SHP77 (cell line): ENCODE data around the gene GSTM3.
"Not testable (repeated sequence)": the region's sequence is repeated elsewhere in the genome, so short reads cannot be mapped to it uniquely, and the experiment has no call there.

Experiments used
- DNase-seq, 2 experiments: peaks; one replicate each; lab custom pipeline; 2025; lab: John Stamatoyannopoulos, UW

Gene GSTM3

DNA sequence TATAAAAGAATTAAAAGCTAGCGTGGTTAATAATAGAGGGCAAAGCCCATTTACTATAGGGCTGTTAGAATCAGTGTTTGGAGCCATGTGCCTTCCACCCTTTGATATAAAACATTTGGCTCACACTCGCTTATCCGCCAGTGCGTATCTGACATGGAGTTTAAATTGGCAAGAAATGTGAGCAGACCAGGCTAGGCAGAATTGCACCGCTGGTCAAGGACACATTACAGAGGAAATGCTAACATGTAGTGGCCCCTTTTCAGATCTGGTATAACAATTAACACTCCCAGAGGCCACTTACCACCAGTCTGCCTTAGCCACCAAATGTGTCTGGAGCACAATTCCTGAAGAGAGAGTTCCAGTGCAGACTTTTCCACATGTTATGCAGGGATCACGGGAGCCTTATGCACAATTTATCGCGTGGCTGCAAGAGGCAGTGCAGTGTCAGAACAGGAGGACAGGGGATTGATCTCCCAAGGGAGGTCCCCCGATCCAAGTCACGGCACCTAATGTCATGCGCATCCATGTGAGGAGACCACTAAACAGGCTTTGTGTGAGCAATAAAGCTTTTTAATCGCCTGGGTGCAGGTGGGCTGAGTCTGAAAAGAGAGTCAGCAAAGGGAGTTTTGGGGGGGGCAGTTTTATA, 14.0 kb downstream of the GSTM3 start:
- no peak for DNase-seq

DNA sequence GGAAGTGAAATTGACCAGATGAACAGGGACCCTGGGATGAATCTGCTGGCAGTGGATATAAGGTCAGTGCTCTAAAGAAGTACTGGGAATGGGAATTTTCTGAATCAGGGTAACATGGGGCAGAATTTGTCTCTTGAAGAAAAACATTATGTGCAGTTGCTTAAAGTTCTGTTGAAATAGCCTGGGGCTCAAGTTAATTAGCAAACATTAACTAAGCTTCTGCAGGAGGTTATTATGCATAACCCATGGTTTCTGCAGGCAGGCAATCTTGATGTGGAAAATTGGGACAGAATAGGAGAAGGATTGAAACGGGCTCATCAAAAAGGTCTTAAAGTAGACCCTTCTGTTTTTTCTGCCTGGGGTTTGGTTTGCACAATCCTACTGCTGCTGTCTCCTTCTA, 14.8 kb downstream of the GSTM3 start:
- DNase-seq = no peak

- DNase-seq = no peak
Measured at GRCh38 chr1:109725510-109725909, 15.3 kb downstream of the GSTM3 start.

- DNase-seq = no peak
Measured at GRCh38 chr1:109724933-109725332, 15.9 kb downstream of the GSTM3 start.

- no peak for DNase-seq
Measured at GRCh38 chr1:109722908-109723691, 17.7 kb downstream of the GSTM3 start.

- no peak for DNase-seq
Measured at GRCh38 chr1:109721971-109722370, 18.9 kb downstream of the GSTM3 start.

GRCh38 chr1:109721042-109721441, 19.8 kb downstream of the GSTM3 start:
- no peak for DNase-seq

DNA sequence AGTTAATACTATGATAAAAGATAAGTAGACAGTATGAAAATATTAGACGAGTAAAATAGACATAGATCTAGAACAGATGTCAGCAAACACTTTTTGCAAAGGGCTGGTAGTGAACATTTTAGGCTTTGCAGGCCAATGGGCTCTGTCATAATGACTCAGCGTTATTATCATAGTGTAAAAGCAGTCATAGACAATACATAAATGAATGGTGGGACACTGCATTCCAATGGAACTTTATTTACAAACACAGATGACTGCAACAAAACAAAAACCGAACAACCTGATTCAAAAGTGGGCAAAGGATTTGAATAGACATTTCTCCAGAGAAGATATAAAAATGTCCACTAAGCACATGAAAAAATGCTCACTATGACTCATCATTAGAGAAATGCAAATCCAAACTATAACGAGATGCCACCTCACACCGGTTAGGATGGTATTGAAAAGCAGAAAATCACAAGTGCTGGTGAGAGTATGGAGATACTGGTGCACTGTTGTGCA, 21.5 kb downstream of the GSTM3 start:
- no peak for DNase-seq

DNA sequence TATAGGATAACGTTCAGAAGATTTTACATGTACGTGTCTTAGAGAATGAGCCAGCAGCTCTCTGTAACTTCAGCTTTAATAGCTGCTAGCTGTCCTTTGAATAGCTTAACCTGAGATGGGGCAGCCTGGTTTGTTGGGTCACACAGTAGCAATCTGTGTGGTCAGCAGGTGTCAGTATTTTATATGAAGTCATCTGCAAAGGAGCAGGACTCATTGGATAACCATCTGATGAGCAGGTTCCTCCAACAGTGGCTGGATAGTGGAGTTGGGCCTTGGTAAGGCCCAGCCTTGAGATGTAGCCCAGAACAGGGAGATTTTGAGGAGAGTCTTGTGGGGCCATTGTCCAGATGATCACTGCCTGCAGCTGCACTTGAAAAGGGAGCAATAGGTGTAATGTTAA, 22.3 kb downstream of the GSTM3 start:
- peak in 1 of 2 experiments; percentile 19 for DNase-seq

- no peak for DNase-seq
Measured at GRCh38 chr1:109717729-109718128, 23.1 kb downstream of the GSTM3 start.

GRCh38 chr1:109716570-109717090, 24.2 kb downstream of the GSTM3 start:
- no peak for DNase-seq

- no peak for DNase-seq
Measured at GRCh38 chr1:109716121-109716520, 24.7 kb downstream of the GSTM3 start.

- DNase-seq = no peak
Measured at GRCh38 chr1:109714661-109715372, 26.0 kb downstream of the GSTM3 start.

DNA sequence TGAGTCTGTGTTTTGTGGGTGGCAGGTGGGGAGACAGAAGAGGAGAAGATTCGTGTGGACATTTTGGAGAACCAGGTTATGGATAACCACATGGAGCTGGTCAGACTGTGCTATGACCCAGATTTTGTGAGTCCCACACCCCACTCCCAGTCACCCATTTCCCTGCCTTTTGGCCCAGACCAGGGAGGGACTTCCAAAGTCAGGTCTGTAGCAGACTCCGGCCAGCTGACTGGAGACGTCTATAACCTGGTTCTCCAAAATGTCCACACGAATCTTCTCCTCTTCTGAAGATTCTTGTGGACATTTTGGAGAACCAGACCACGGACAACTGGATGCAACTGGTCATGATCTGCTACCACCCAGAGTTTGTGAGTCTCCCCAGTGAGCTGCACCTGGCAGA, 27.2 kb downstream of the GSTM3 start:
- no peak for DNase-seq

DNA sequence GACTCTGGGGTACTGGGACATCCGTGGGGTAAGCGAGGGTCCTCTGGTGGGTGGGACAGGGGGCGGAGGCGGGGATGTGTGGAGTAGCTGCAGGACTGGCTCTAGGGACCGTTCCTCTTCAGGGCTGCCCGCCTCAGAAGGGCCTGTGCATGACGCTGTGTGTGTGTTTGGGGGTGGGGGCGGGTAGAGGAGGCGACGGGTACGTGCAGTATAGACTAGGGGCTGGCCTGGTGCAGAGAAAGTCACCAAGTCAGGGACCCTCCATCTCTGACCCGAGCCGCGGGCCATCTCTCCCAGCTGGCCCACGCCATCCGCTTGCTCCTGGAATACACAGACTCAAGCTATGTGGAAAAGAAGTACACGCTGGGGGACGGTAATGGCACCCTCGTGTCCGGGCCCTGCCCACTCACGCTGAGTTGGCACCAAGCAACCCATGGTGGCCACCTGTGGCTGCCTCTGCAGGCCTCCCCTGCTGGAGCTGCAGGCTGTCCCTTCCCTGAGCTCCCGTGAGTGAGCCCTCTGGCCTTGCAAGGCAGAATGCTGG, 28.4 kb downstream of the GSTM3 start:
- no peak for DNase-seq

DNA sequence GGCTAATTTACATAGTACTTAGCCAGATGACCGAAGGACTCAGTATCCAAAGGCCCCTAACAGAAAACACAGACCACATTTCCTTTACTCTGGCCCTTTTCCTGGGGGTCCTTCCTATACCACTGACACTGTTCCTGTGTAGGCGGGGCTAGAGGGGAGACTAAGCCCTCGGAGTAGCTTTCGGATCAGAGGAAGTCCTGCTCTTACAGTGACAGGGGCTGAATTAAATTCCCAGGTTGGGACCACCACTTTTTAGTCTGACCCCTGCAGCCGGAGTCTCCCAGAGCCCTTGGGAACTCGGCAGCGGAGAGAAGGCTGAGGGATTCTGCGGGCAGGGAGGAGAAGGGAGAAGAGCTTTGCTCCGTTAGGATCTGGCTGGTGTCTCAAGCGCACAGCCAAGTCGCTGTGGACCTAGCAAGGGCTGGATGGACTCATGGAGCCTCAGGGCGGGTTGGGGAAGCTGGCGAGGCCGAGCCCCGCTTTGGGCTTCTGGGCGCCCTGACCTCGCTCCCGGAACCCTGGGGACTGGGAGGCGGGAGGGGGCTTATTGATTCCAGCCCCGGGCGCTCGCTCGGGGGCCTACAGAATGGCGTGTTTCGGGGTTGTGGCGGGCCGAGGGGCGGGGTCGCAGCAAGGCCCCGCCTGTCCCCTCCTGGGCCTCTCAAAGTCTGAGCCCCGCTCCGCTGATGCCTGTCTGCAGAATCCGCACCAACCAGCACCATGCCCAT, 29.1 kb downstream of the GSTM3 start, which contains the start of gene GSTM5:
Gene GSTM5 (plus strand): TSS at position 659 of the 728 bp plus-strand sequence. CDS start 62 bp downstream, at position 721.
- not testable (repeated sequence) for DNase-seq

DNA sequence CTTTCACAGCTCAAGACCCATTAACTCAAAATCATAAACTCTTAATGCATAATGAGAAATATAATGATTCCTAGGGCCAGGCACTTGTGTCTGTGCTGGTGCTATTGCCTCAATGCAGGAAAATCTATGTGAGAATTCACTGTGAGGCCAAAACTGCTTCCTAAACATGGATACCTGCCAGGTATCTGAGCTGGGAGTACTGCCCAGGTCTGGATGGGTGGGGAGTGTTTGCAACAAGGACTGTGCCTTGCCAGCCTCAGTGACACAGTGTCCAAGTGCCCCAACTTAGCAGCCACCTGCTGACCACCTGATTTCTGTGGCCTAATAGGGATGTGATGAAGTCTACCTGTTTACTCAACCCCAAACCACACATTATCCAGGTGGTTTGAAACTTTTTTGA, 31.0 kb downstream of the GSTM3 start:
- not testable (repeated sequence) for DNase-seq

- DNase-seq = not testable (repeated sequence)
Measured at GRCh38 chr1:109708949-109709348, 31.9 kb downstream of the GSTM3 start.

- DNase-seq = no peak
Measured at GRCh38 chr1:109705411-109705810, 35.4 kb downstream of the GSTM3 start.

- DNase-seq = no peak
Measured at GRCh38 chr1:109704173-109704572, 36.7 kb downstream of the GSTM3 start.

GRCh38 chr1:109702940-109703339, 37.9 kb downstream of the GSTM3 start:
- DNase-seq = not testable (repeated sequence)
